Measurements from ENCODE around the gene SUDS3.

- TF ChIP-seq CTCF (IDR thresholded peaks at IDR 0.05 in 2 of 3, conservative IDR thresholded peaks at IDR 0.05 in 1 of 3; ENCODE audit: control insufficient read depth in 2 of 3, extremely low read depth in 1 of 3, insufficient read depth in 1 of 3, low read depth in 3 of 3, low read length in 3 of 3), result no peak
- TF ChIP-seq NBN (IDR thresholded peaks at IDR 0.05), result no peak
- no peak for TF ChIP-seq EZH2 (IDR thresholded peaks at IDR 0.05; ENCODE audit: borderline replicate concordance, control insufficient read depth, low read depth, low read length)
- TF ChIP-seq CHD4 (IDR thresholded peaks at IDR 0.05), result no peak
- TF ChIP-seq YY1 (IDR thresholded peaks at IDR 0.05; ENCODE audit: low read depth, low read length), result no peak
Measured at GRCh38 chr12:118439068-118439467, 62.7 kb downstream of the SUDS3 start.
